HG03558 (cell line): Measurements from ENCODE around the gene CDC42BPB.

ENCODE experiments used
- ATAC-seq: cut with Tn5 transposase; IDR thresholded peaks from one replicate; pipeline ENCODE4 v1.9.1; 2021; ENCODE audit warnings: moderate number of reproducible peaks; ENCODE audit not compliant: unreplicated experiment; ENCODE audit errors: extremely low read depth

Gene CDC42BPB

GRCh38 chr14:103022002-103022684 is 35.2 kb downstream of the CDC42BPB start:
- no peak for ATAC-seq

DNA sequence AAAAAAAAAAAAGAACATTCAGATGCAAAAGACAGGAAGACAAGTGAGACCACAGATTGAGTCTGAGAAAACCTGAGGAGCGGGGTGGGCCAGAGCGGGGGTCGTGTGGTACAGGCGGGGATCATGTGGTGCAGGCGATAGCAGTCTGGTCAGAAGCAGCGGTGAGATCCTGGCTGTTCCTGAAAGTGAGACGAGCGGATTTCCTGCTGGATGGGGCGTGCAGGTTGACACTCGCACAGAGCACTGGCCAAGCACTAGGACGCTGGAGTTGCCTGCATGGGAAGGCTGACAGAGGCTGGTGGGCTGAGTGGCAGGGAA is 35.7 kb downstream of the CDC42BPB start:
- ATAC-seq, result no peak

DNA sequence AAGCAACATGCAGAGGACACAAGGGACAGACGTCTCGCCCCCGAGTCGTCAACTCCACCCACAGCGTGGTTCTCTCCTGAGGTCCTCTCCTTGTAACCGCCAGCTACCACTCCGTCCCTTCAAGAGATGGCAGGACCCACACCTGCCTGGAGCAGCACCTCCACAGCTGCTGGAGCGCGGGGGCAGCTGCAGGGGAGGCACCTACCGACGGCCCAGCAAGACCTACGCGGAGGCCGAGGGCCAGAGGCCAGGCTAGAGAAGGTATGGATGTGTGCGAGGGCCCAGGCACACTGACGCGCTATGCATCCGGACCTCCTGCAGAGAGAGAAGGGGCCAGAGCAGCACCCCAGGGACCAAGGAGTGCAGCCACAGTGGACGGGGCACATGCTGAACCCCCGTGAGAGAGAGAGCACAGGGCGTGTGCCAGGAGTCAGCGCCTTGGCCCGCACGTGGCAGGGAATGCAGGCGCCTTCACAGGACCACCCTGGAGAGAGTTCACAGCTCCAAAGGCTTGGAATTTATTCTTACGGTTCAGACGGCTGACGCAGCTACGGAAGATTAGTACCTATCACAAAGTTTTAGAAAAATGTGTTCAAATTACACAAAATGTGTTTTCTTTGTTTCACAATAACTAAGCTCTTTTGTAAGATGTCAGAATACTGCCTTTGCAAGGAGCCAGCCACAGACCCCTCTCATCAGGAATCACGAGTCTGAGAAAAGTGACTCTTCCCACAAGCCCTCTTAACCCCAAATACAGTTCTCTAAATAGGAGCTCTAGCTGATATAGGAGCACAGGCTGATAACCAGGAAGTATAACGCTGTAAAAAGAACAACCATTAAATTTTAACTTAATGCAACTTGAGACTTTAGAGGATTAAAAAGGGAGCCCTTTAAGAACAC is 36.8 kb downstream of the CDC42BPB start:
- ATAC-seq, result no peak

- no peak for ATAC-seq
Measured at GRCh38 chr14:103019826-103020225, 37.5 kb downstream of the CDC42BPB start.

- ATAC-seq, result no peak
Measured at GRCh38 chr14:103019236-103019635, 38.1 kb downstream of the CDC42BPB start.

DNA sequence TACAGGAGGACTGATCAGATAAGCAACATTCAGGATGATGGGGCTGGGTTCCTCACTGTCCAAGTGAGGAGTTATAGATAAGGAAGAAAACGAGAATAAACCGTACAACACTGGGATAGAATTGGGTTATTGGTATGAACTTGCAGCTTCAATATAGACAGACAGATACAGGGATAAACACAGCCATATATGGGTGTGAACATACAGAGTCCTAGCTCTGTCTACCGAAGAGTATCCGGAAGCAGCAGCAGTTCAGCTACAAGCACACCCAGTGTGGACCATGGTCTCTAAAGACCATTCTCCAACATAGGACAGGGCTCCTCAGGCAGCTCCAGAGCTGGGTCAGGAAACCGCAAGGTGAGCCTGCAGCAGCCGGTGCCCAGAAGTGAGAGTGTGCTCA is 40.8 kb downstream of the CDC42BPB start:
- no peak for ATAC-seq

DNA sequence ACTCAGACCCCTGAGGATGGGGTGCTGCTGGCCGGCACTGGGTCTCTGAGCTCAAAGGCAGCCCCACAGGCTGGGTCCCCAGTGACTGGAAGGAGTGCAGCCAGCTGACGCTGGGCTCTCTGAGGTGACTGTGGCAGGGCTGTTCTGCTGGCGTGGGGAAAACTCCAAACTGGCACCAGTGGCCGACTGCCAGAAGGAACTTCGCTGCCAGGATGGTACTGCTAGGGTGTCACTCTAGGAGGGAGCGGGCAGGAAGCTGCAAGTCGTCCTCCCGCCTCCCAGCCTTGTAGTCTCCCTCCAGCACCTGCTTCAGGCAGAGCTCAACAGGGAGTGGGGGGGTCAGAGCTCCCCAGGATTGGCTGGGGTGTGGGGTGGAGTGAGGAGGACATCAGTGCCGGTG is 41.3 kb downstream of the CDC42BPB start:
- ATAC-seq, result no peak

DNA sequence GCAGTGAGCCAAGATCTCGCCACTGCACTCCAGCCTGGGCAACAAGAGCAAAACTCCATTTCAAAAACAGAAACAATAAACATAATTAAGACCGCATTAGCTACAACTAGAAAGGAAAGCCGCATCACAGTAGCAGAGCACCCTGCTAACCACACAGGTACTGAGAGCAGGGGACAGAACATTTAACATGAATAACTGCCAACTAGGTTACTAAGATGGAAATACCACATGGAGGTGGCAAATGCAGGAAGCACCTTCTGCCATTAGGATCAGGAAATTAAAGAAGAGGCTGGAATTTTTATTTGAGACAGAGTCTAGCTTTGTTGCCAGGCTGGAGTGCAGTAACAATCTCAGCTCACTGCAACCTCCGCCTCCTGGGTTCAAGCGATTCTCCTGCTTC is 41.9 kb downstream of the CDC42BPB start:
- ATAC-seq, result no peak

DNA sequence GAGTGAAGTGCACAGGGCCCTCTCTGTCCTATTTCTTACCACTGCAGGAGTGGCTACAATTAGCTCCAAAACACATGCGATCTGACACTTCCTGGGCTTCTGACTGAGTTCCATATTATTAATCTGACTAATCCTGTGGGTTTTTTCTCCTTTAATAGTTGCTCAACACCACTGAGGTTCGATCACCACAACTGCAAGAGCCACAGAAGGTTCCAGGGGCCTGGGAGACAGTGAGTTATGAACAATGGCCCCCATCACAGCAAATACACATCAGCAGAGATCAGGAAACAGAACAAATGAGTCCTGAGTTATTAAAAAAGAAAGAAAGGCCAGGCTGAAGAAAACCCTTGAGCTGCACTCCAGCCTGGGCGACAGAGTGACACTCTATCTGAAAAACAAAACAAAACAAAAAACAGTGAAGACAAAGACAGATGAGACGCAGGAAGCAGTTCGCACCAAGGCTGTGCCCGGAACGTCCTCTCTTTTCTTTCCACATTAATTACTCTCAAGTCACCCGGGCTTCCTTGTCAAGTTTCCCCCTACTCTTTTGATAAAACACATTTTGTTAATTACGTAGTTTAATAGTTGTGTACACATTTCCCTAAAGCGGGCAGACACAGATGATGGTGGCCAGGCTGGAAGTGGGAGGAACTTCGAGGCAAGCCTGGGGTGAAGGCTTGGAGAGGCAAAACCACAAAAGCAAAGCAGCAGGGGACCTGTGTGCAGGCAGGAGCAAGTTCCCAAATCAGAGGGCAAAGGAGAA is 42.7 kb downstream of the CDC42BPB start:
- no peak for ATAC-seq

GRCh38 chr14:103013028-103013427 is 44.3 kb downstream of the CDC42BPB start:
- ATAC-seq, result no peak

DNA sequence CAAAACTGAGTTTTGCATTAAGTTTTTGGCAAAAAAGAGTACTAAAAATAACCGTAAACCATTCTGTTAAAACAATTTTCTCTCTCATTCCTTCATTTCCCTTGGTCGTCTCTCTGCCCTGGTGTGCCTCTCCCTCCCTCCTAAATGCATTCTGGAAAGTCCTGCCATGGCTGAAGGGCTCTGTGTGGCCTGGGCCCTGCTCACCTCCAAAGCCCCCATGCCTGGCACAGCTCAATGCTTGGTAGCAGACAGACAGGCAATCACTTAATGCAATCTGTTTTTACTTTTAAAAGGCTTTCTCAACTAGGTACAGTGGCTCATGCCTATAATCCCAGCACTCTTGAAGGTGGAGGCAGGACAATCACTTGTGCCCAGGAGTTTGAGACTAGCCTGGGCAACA is 47.8 kb downstream of the CDC42BPB start:
- no peak for ATAC-seq

GRCh38 chr14:103008768-103009357 is 48.5 kb downstream of the CDC42BPB start:
- no peak for ATAC-seq

DNA sequence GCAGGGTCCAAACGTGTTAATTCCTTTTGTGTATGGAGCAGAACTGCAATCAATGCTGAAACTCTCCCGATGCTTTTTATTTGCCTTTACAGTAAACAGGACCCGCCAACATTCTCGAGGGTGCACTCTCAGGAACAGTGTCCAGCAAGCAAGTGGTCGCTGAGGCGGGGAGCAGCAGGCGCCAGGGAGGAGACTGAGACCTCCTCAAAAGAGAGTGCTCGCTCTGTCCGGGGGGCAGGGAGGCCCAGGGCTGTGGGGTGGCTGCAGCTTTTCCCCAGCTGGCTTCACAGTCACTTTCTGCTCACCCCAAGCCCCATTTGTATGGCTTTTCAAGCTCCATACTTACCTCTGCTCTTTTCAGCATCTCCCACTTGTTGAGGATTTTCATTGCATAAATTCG is 49.2 kb downstream of the CDC42BPB start:
- no peak for ATAC-seq

GRCh38 chr14:103007555-103007954 is 49.8 kb downstream of the CDC42BPB start:
- no peak for ATAC-seq

- no peak for ATAC-seq
Measured at GRCh38 chr14:103006991-103007520, 50.3 kb downstream of the CDC42BPB start.

GRCh38 chr14:103006106-103006505 is 51.2 kb downstream of the CDC42BPB start:
- ATAC-seq, result no peak

DNA sequence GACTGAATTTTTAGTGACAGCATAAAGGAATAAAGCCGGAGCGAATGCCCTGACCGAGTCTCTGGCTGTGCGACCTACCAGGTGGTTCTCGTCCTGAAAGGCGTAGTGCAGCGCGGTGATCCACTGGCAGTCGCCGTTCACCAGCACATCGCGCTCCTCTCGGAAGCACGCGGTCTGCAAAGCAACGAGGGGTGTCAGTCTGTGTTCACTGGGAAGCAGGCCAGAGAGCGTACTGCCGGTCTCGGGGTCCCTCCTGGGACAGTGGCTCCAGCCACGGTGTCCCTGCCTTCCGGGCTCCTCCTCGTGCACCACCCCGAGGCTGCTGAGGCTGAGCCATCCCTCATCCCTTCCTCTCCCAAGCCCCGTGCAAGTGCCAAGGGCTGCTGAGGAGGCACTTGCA is 53.5 kb downstream of the CDC42BPB start:
- ATAC-seq, result no peak

DNA sequence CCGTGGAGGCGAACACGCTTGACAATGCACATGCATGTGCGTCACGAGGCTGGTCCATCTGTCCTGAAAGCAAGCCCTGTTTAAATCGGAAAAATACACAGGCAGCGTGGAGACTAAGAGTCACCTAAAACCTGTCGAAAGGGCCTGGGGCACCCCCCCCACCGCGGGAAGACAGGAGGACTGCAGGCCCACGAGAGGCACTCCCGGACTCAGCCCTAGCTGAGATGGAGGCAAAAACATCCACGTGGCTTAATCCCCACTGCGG is 54.1 kb downstream of the CDC42BPB start:
- ATAC-seq, result no peak

GRCh38 chr14:103002578-103003350 is 54.6 kb downstream of the CDC42BPB start:
- no peak for ATAC-seq
